HepG2 (cell line): ENCODE results near the gene P3H2. TPM values are rescaled to one million over a fixed set of nuclear protein-coding genes. Genes with fewer than 3 reads are reported as not detected.

ENCODE experiments used
- ATAC-seq: fragments of 200-7000 bp; cut with Tn5 transposase; 3 replicates; pipeline ENCODE4 v1.9.1; 2020; ENCODE audit warnings: mild to moderate bottlenecking, moderate library complexity
- BruUV-seq: library from RNA; stranded (reverse); fragments of 400-500 nt; replicated peaks from 2 replicates; lab custom pipeline; 2021; lab: Mats Ljungman, UMichigan
- CTCF ChIA-PET: fragments of 300-600 bp; formaldehyde crosslinking; extraction: SDS; loops from one replicate; lab custom pipeline; 2021; ENCODE audit warnings: low total read pairs, inconsistent platforms, low intra/inter-chr PET ratio; lab: Yijun Ruan, JAX
- POLR2A ChIA-PET: fragments of 350-600 bp; sonication (Branson Sonifier 250); formaldehyde crosslinking; loops from one replicate; lab custom pipeline; 2020; ENCODE audit warnings: antibody characterized with exemption, inconsistent platforms; lab: Yijun Ruan, JAX
- DNase-seq: peaks from one replicate; pipeline ENCODE4 v3.0.0-alpha.2; 2015; ENCODE audit warnings: low spot score
- FAIRE-seq: peaks from 3 replicates; lab custom pipeline; 2011; peaks lifted over from hg19 to GRCh38; lab: Jason Lieb, UNC
- H2AFZ ChIP-seq: one replicate; pipeline ENCODE4 v1.6.1; 2011; ENCODE audit warnings: low read length, inconsistent platforms
- H3K27ac ChIP-seq: fragments of 300-600 bp; 3 replicates; pipeline ENCODE4 v1.8.0; 2011; ENCODE audit warnings: mixed run types, mild to moderate bottlenecking, mixed read lengths, low read length, inconsistent platforms; ENCODE audit not compliant: insufficient read depth; ENCODE audit errors: extremely low read length
- H3K27me3 ChIP-seq, 2 experiments: fragments of 200-600 bp in 1 of 2; 2 replicates in 1 of 2; 3 replicates in 1 of 2; pipeline versions ENCODE4 v1.6.0 to v1.8.0; 2011; ENCODE audit warnings: low read length in 2 of 2, mild to moderate bottlenecking in 2 of 2, moderate library complexity in 2 of 2, inconsistent platforms in 1 of 2; ENCODE audit not compliant: insufficient read depth in 2 of 2, control insufficient read depth in 1 of 2
- H3K36me3 ChIP-seq, 2 experiments: fragments of 200-600 bp in 1 of 2; replicated peaks in 1 of 2; 2 replicates in 1 of 2; 3 replicates in 1 of 2; pipeline versions ENCODE4 v1.5.1 to v1.8.0; 2011; ENCODE audit warnings: low read length in 2 of 2, inconsistent platforms in 1 of 2; ENCODE audit not compliant: insufficient read depth in 2 of 2, control insufficient read depth in 1 of 2
- H3K4me1 ChIP-seq: 2 replicates; pipeline ENCODE4 v1.5.1; 2012; ENCODE audit warnings: low read length, inconsistent platforms; ENCODE audit not compliant: insufficient read depth
- H3K4me2 ChIP-seq: 2 replicates; pipeline ENCODE4 v1.6.0; 2011; ENCODE audit warnings: low read depth, low read length, inconsistent platforms
- H3K4me3 ChIP-seq, 3 experiments: fragments of 200-600 bp in 1 of 3; sonication (generic), shearing (Covaris generic) in 1 of 3; replicated peaks in 1 of 3; 2 replicates each; pipeline ENCODE4 v1.5.1; 2011 to 2016; ENCODE audit warnings: low read length in 3 of 3, inconsistent platforms in 2 of 3, low read depth in 2 of 3, mild to moderate bottlenecking in 2 of 3, control low read depth in 1 of 3, mixed read lengths in 1 of 3; ENCODE audit not compliant: insufficient read depth in 1 of 3
- H3K79me2 ChIP-seq: one replicate; pipeline ENCODE4 v1.6.1; 2011; ENCODE audit warnings: low read length, inconsistent platforms; ENCODE audit not compliant: insufficient read depth
- H3K9ac ChIP-seq: 2 replicates; pipeline ENCODE4 v1.6.0; 2011; ENCODE audit warnings: mild to moderate bottlenecking, low read depth, low read length, inconsistent platforms; ENCODE audit not compliant: insufficient read depth
- H3K9me3 ChIP-seq: 2 replicates; pipeline ENCODE4 v1.5.1; 2012; ENCODE audit warnings: mild to moderate bottlenecking, low read length
- H4K20me1 ChIP-seq: 2 replicates; pipeline ENCODE4 v1.6.0; 2011; ENCODE audit warnings: inconsistent platforms, mild to moderate bottlenecking, low read length, moderate library complexity; ENCODE audit not compliant: insufficient read depth
- CREM ChIP-seq, 2 experiments: sonication (generic) in 1 of 2; formaldehyde crosslinking in 1 of 2; IDR thresholded peaks; 2 replicates each; pipeline versions ENCODE4 v1.4.0 to v1.6.1; 2016 to 2020; ENCODE audit warnings: antibody characterized with exemption in 1 of 2, mild to moderate bottlenecking in 1 of 2, missing genetic modification reagents in 1 of 2
- HNRNPLL ChIP-seq: fragments of 200-400 bp; formaldehyde crosslinking; IDR thresholded peaks from 2 replicates; pipeline ENCODE4 v1.6.1; 2017; ENCODE audit warnings: mild to moderate bottlenecking, low read depth, low read length; ENCODE audit not compliant: poor library complexity, severe bottlenecking
- IRF2 ChIP-seq: IDR thresholded peaks from 2 replicates; pipeline ENCODE4 v1.6.1; 2018; ENCODE audit warnings: missing genetic modification reagents, missing compliant biosample characterization
- ISL2 ChIP-seq: sonication (generic); formaldehyde crosslinking; IDR thresholded peaks from 2 replicates; pipeline ENCODE4 v1.5.0; 2020; ENCODE audit warnings: missing genetic modification reagents
- KLF12 ChIP-seq: sonication (generic); formaldehyde crosslinking; IDR thresholded peaks from 2 replicates; pipeline ENCODE4 v1.4.0; 2020; ENCODE audit warnings: missing genetic modification reagents, borderline replicate concordance
- KLF16 ChIP-seq, 2 experiments: sonication (generic) in 1 of 2; formaldehyde crosslinking in 1 of 2; IDR thresholded peaks; 2 replicates each; pipeline versions ENCODE4 v1.6.1 to v1.8.0; 2016 to 2023; ENCODE audit warnings: missing genetic modification reagents in 2 of 2, missing compliant biosample characterization in 1 of 2
- MED13 ChIP-seq: sonication (generic); formaldehyde crosslinking; IDR thresholded peaks from 2 replicates; pipeline ENCODE4 v1.5.0; 2020; ENCODE audit warnings: missing genetic modification reagents
- MYNN ChIP-seq: sonication (generic); formaldehyde crosslinking; IDR thresholded peaks from 2 replicates; pipeline ENCODE4 v1.4.0; 2020; ENCODE audit warnings: mild to moderate bottlenecking, low read depth, missing genetic modification reagents
- PREB ChIP-seq: sonication (generic); formaldehyde crosslinking; IDR thresholded peaks from 2 replicates; pipeline ENCODE4 v1.4.0; 2020; ENCODE audit warnings: missing genetic modification reagents
- SMAD1 ChIP-seq: sonication (generic); formaldehyde crosslinking; IDR thresholded peaks from 2 replicates; pipeline ENCODE4 v1.4.0; 2020; ENCODE audit warnings: missing genetic modification reagents, low read depth, mild to moderate bottlenecking, borderline replicate concordance
- SNAPC2 ChIP-seq: sonication (generic); formaldehyde crosslinking; IDR thresholded peaks from 2 replicates; pipeline ENCODE4 v1.8.1; 2022; ENCODE audit warnings: mild to moderate bottlenecking, missing genetic modification reagents
- TIGD3 ChIP-seq: sonication (generic); formaldehyde crosslinking; IDR thresholded peaks from 2 replicates; pipeline ENCODE4 v1.5.1; 2020; ENCODE audit warnings: mild to moderate bottlenecking, missing genetic modification reagents, borderline replicate concordance
- ZBTB3 ChIP-seq: sonication (generic); formaldehyde crosslinking; IDR thresholded peaks from 2 replicates; pipeline ENCODE4 v1.4.0; 2020; ENCODE audit warnings: low read depth, mild to moderate bottlenecking, moderate library complexity, missing genetic modification reagents, borderline replicate concordance
- ZNF232 ChIP-seq: sonication (generic); formaldehyde crosslinking; IDR thresholded peaks from 2 replicates; pipeline ENCODE4 v1.4.0; 2020; ENCODE audit warnings: missing genetic modification reagents, borderline replicate concordance
- ZNF256 ChIP-seq: sonication (generic); formaldehyde crosslinking; conservative IDR thresholded peaks from 2 replicates; pipeline ENCODE4 v1.4.0; 2020; ENCODE audit warnings: missing genetic modification reagents
- ZNF34 ChIP-seq: sonication (generic); formaldehyde crosslinking; IDR thresholded peaks from 2 replicates; pipeline ENCODE4 v1.4.0; 2020; ENCODE audit warnings: mild to moderate bottlenecking, missing genetic modification reagents, borderline replicate concordance
- ZNF44 ChIP-seq: sonication (generic); formaldehyde crosslinking; IDR thresholded peaks from 2 replicates; pipeline ENCODE4 v1.5.1; 2020; ENCODE audit warnings: mild to moderate bottlenecking, missing genetic modification reagents
- ZNF496 ChIP-seq: sonication (generic); formaldehyde crosslinking; IDR thresholded peaks from 2 replicates; pipeline ENCODE4 v1.8.1; 2023; ENCODE audit warnings: mild to moderate bottlenecking, moderate library complexity, missing genetic modification reagents; ENCODE audit not compliant: insufficient replicate concordance
- ZNF546 ChIP-seq: sonication (generic); formaldehyde crosslinking; conservative IDR thresholded peaks from 2 replicates; pipeline ENCODE4 v1.8.1; 2023; ENCODE audit warnings: mild to moderate bottlenecking, missing genetic modification reagents
- WGBS: methylation state at CpG from one replicate; pipeline ENCODE4 v1.1.6; 2017; ENCODE audit warnings: low lambda C conversion rate; 5-methylcytosine and 5-hydroxymethylcytosine counted together
- in situ Hi-C: cut with HindIII; loops from 2 replicates; pipeline ENCODE4 v1.10.0; 2017; ENCODE audit warnings: low pct_unique_long_range_greater_than_20kb; ENCODE audit not compliant: extremely low pct_ligation_motif_present
- intact Hi-C: fragments of 100-400 bp; cut with micrococcal nuclease; formaldehyde crosslinking; loops from one replicate; pipeline ENCODE4 v1.10.0; 2022; ENCODE audit not compliant: unreplicated experiment
- polyA plus RNA-seq, 8 experiments: library from polyadenylated mRNA; depleted of rRNA in 3 of 8; stranded (reverse) in 7 of 8; unstranded in 1 of 8; fragments of >200 nt; fragmentation: Illumina TruSeq in 4 of 8; extraction: Trizol in 4 of 8; gene quantifications; 2 replicates each; pipeline versions ENCODE4 v1.2.1 to v1.2.3, GENCODE V29; 2011 to 2016; ENCODE audit warnings: low read depth in 4 of 8, missing spikeins in 1 of 8, mixed read lengths in 1 of 8; ENCODE audit not compliant: insufficient read depth in 1 of 8
- total RNA-seq, 5 experiments: library from RNA; depleted of rRNA; stranded (reverse); fragments of >200 nt; fragmentation: Illumina TruSeq; extraction: Trizol; gene quantifications; 2 replicates each; pipeline ENCODE4 v1.2.3, GENCODE V29; 2016; ENCODE audit warnings: low read depth in 1 of 5

P3H2 gene
- total and polyA plus RNA-seq, 2 of the 13 experiments (the other 11 are each of a cell fraction or from before 2014, with no cell fraction given): not detected

- TF ChIP-seq ZBTB3 (CRISPR knock-in tag) (no peak), KLF12 (CRISPR knock-in tag) (no peak), ISL2 (no peak), TIGD3 (CRISPR knock-in tag) (no peak), KLF16 (CRISPR knock-in tag; IDR thresholded peaks at IDR 0.05) (no peak), SNAPC2 (CRISPR knock-in tag) (no peak), ZNF496 (CRISPR knock-in tag) (no peak), CREM (IDR thresholded peaks at IDR 0.05) (no peak), CREM (CRISPR knock-in tag; IDR thresholded peaks at IDR 0.05) (no peak)
These were observed 82.4 kb downstream of the P3H2 start (continued) for GRCh38 chr3:190038050-190038933.

- Histone ChIP-seq H3K4me1 (no peaks in the 10 kb centered on the region), H3K9ac (no peak overlapping the region), H4K20me1 (no peaks in the 10 kb centered on the region), H3K9me3 (no peaks in the 10 kb centered on the region), H3K36me3 (no peaks in the 10 kb centered on the region), H3K27ac (no peak overlapping the region), H2AFZ (no peak overlapping the region), H3K4me3 (no peak overlapping the region), H3K27me3 (no peaks in the 10 kb centered on the region), H3K4me2 (no peak overlapping the region), H3K79me2 (no peaks in the 10 kb centered on the region)
- no peak for FAIRE-seq
- ChIA-PET POLR2A (no interaction called here), CTCF (no interaction called here)
- in situ Hi-C loops (no loop called here), intact Hi-C loops (loop anchor here (10.0 kb wide), 1 partner anchor 72 kb away; no protein-coding TSS in a partner anchor)
- 47% methylated on average over 2 of the region's 2 CpGs for WGBS
- no TSS peak for BruUV-seq
- no peak for DNase-seq
- no peak for TF ChIP-seq HNRNPLL
- no peak for TF ChIP-seq ZNF44 (CRISPR knock-in tag)
- no peak for TF ChIP-seq IRF2 (CRISPR knock-in tag)
- TF ChIP-seq ZNF232 (CRISPR knock-in tag): no peak
- TF ChIP-seq ZNF546 (CRISPR knock-in tag): no peak
- TF ChIP-seq MED13: no peak
- TF ChIP-seq ZNF34 (CRISPR knock-in tag): no peak
- TF ChIP-seq ZNF256 (CRISPR knock-in tag): no peak
- no peak for TF ChIP-seq SMAD1 (CRISPR knock-in tag)
- no peak for TF ChIP-seq MYNN (CRISPR knock-in tag)
- TF ChIP-seq PREB (CRISPR knock-in tag): no peak
- ATAC-seq: no peak
These were observed 84.1 kb downstream of the P3H2 start for GRCh38 chr3:190036631-190037030.
